GM11168 (cell line): ENCODE measurements around the gene TOMM34.

Source experiments
- in situ Hi-C: fragments of 300-500 bp; cut with MboI; formaldehyde crosslinking; loops from one replicate; pipeline ENCODE4 v1.12.0; 2022; ENCODE audit warnings: low sequenced_read_pairs; ENCODE audit not compliant: unreplicated experiment

TOMM34 gene

GRCh38 chr20:44963325-44964215 lies 3.4 kb upstream of the TOMM34 start:
- in situ Hi-C loops, result no loop called here

DNA sequence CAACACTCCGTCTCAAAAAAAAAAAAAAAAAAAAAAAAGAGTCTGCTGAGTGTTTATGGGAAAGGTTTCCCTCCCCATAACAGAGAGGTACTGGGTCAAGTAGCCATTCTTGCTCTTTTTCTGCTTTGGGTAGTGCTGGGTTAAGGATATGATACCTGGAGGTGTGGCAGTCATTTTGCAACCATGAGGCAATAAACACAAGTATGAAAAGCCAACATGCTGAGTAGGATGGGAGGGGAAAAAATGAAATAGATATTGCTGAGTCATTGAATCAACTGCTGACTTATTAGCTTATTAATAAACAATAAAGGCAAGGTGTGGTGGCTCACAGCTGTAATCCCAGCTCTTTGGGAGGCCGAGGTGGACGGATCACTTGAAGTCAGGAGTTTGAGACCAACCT lies 2.3 kb upstream of the TOMM34 start:
- in situ Hi-C loops, result no loop called here

DNA sequence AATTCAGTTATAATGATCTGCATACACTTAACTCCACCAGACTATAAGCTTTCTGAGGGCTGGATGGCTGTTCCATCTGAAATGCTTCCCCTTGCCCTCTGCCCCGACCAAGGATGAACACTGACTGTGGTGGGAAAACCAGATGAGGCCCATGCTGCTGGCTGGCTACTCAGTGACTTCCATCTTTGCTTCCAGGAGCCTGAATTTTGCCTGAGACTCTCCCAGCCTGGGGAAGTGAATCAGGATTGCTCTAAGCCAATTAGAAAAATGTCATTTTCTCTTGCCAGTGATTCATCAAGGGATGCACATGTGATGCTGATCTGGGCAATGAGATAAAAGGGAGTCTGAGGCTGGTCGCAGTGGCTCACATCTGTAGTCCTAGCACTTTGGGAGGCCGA lies 1.7 kb upstream of the TOMM34 start:
- in situ Hi-C loops, result no loop called here

DNA sequence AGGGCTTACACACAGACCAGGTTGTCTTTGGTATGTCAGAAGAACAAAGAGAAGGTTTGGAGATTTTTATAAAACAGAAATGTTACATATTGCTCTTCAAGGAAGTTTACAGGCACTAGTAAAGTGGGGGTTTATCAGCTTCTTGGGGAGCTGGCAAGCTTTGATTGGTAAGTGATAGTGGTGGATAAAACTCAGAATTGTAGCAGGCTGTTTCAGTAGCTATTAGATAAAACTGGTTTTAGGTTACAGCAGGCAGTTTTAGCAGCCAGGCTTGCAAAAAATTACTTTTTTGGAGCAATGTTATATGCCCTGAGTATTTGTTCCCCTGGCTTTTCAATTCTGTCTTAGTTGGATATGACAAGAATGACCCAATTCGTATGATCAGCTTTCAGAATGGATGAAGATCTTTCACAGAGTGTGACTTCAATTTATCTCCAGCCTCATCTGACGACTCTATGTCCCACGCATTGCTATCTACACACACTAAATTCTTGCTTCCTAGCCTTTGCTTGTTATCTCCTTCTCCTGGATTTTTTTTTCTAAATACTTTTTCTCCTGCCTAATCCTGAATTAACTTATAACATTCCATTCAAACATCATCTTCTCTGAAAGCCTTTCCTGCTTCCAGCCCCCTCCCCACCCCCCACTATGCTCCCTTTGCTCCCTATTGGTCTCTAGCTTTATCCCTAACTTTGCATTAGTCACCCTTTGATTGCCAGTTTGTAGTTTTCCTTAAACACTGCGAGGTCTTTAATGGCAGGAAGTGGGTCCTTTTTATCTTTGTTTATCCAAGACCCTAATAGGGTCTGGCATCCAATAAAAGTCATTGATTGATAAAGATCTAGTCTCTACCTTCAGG lies 1.0 kb upstream of the TOMM34 start:
- in situ Hi-C loops, result no loop called here

GRCh38 chr20:44959638-44960102 lies 527 bp downstream of the TOMM34 start:
- in situ Hi-C loops, result no loop called here

DNA sequence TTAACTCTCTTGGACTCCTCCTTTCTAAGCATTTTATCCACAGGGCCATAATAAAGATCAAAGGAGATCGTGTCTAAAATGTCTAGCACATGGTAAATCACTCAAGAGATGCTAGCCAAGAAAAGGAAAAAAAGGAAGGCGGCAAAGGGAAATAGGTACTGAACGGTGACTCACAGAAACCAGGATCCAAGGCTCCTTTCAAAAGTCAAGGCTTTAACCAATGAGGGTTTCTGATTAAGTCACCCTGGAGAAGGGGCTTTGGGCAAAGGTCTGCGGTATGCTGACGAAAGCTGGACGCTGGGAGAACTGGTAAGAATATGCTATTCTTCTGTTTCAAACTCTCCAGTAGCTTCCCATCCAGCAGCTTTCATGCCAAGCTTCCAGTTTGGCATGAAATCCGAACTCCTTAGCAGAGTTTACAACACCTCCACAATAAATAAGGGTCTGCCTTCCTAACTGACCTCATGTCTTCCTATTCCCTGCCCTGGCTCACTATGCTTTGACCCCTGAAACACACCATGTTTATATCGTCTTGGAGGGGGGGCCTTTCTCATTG lies 1.0 kb downstream of the TOMM34 start:
- in situ Hi-C loops, result no loop called here

DNA sequence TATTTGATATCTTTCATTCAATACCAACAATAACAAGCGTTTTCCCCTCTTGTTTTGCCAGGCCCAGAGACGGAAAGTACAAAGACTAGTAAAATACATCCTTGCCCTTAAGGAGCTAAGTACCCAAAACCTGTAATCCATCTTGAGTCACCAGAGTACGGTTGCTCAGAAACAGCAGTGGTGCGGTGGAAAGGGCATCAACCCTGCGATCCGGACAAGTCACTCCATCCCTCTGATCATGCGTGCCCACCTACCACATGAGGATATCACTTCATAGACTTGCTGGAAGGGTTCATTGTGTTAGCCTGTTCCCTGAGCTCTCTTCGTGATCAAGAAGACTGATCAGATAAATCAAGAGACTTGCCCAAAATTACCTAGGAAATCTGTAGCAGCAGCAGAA lies 1.9 kb downstream of the TOMM34 start:
- in situ Hi-C loops, result no loop called here

DNA sequence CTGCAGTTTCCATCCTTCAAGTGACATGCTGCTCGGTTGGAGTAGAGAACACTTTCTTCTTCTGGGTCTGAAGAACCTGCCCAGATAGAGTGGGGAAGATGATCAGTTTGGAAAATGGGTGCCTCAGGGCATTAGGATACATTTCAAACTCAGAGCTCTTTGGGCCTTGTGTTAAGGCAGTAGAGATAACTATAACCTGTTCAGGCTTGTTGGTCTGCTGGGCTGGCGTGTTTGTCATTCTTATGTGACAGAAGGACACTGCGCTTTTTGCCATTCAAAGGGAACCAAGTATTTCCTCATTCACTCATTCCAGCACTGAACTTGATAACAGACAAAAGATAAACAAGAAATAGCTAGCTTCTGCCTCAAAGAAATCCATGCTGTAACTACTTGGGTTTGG lies 3.8 kb downstream of the TOMM34 start:
- in situ Hi-C loops, result no loop called here

- in situ Hi-C loops, result no loop called here
Measured at GRCh38 chr20:44955270-44955669, 4.9 kb downstream of the TOMM34 start.

DNA sequence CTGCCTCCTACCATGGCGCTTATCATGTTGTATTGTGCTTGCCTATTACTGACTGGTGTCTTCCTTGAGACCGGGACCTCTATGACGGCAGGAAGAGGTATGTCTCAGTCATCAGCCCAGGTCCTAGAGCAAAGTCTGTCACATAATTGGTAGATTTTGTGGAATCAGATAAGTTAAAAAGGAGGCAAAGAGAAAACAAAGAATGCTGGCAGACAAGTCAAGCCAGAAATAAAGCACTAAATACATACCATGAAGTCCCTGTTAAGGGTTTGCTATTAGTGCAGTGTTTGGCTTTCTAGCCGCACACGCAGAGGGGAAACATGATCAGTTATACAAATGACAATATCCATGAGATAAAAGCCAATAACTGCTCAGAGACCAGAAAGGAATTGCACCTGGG lies 6.0 kb downstream of the TOMM34 start:
- in situ Hi-C loops, result no loop called here

GRCh38 chr20:44952731-44953130 lies 7.5 kb downstream of the TOMM34 start:
- in situ Hi-C loops, result no loop called here

DNA sequence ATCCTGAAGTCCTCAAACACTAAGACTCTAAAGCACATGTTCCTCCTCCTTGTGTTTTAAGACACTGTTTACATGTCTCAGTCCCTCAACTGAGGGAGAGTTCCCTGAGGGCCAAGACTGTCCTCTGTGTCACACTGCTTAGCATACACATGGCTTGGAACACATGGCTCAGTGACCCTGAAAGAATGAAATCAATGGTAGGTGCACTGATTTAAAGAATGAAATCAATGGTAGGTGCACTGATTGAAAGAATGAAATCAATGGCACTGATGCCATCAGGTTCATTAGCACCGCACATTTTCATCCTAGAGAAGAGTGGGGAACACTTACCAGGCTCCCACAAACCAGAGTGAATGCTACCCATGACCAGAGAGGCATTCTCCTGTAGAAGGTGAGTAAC lies 9.8 kb downstream of the TOMM34 start:
- in situ Hi-C loops, result no loop called here

GRCh38 chr20:44948513-44948912 lies 11.7 kb downstream of the TOMM34 start:
- in situ Hi-C loops, result no loop called here

DNA sequence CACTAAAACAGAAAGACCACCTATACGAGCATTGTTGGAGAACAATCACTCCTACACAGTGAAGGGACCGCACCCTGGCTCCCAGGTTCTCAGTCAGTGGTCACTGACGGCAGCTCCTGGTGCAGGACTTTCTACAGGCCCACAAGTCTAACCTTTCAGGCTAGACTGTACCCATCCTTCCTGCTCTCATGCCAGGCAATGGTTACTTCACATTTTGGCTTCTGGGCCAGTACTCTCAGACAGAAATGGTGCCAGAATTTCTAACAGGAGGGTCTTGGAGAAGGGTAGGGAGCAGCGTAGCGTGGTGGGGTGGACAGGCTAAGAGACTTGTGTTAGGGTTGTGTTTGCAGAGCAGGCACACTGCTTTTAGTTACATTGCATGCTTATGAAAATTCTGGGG lies 12.1 kb downstream of the TOMM34 start:
- in situ Hi-C loops, result no loop called here

GRCh38 chr20:44946271-44946852 lies 13.8 kb downstream of the TOMM34 start:
- in situ Hi-C loops, result no loop called here

DNA sequence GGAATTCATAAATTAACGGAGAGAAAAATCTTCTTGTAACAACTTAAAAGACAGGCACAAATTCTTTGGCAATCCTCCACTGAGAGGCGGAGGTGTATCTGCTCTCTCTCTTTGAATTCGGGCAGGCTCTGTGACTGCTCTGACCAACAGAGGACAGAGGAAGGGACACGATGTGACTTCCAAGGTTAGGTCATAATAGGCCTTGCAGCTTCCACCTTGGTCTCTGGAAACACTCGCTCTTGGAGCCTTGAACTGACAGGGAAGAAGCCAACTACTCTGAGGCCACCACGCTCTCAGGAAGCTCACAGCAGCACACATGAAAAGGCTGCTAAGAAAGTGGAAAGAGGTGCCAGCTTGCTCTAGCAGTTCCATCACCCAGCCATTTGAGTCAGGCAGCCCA lies 14.9 kb downstream of the TOMM34 start:
- in situ Hi-C loops, result no loop called here

GRCh38 chr20:44943828-44944227 lies 16.4 kb downstream of the TOMM34 start:
- in situ Hi-C loops, result no loop called here

DNA sequence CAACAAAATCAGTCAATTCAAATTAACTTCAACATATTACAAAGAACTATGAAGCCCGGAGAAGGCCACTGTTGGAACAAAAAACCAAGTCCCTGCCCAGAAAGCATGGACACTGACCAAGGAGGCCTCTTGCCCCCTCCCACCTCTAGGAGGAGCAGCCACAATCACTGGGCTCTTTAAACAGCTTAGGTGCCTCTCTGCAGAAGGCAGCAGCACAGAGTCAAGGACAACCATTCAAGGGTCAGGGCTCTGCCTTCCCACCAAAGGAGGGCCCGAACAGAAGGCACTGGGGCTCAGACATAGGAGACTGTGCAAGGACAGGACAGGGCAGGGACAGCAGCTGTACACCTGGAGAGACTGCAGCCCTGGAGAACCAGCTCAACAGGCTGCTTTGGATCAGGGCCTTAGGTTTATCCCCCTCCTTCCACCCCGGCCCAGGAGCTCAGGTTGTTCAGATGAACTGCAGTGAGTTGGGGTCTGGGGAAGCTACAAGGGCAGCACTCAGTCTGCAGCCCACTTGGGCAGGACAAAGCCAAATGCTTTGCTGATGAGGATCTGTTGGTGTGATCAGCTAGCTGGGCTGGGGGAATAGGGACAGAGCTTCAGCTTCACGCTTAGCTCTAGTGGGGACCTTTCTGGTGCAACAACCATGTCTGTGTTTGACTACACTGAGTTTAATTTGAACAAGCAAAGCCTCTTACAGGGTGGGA lies 17.8 kb downstream of the TOMM34 start:
- in situ Hi-C loops, result no loop called here

DNA sequence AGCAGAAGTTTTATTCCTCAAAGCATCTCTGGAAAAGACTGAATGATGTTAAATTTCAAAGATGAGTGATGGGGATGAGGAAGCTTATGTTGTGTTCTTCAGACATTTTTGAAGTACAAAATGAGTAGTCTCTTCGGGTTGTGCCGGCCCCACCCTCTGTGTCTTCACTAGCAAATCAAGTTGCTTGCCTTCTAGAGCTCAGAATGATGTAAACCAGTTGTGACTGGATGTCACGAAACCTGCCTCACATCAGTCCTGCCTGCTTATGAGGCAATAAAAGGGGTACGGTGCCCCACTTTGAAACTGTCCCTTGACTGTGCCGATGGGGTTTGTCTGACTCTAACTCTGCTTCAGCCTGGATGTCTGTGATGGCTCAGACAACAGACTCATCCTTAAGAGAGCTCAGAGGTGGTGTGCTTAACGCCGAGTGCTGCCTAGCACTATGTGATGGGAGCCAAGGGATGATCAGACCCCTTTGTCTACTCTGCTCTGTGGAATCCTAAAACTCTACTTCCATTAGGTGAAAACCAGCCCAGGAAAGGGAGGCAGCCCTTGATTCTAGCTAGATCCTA lies 19.0 kb downstream of the TOMM34 start:
- in situ Hi-C loops, result no loop called here

- in situ Hi-C loops, result no loop called here
Measured at GRCh38 chr20:44938637-44939036, 21.6 kb downstream of the TOMM34 start.
